WTC11 (cell line): Measurements from ENCODE around the gene MACROH2A2. TPM values are rescaled to one million over a fixed set of nuclear protein-coding genes. Genes with fewer than 3 reads are reported as not detected.

Experiments
- ATAC-seq: fragments of 200-7000 bp; cut with Tn5 transposase; 2 replicates; pipeline ENCODE4 v1.10.0; 2021; ENCODE audit warnings: mild to moderate bottlenecking, moderate library complexity
- CTCF ChIA-PET: fragments of 300-600 bp; sonication (Branson Sonifier 250); formaldehyde crosslinking; loops from one replicate; lab custom pipeline; 2021; ENCODE audit warnings: antibody characterized with exemption; lab: Charles Lee
- POLR2A ChIA-PET: fragments of 350-600 bp; sonication (Branson Sonifier 250); formaldehyde crosslinking; loops from one replicate; lab custom pipeline; 2021; ENCODE audit warnings: antibody characterized with exemption; lab: Charles Lee
- DNase-seq: peaks from one replicate; pipeline ENCODE4 v3.0.0; 2021; ENCODE audit warnings: low spot score
- H3K27ac Mint-ChIP-seq: 2 replicates; pipeline ENCODE4 v1.8.0; 2021; ENCODE audit warnings: mixed read lengths
- H3K27me3 Mint-ChIP-seq: 2 replicates; pipeline ENCODE4 v1.8.0; 2021; ENCODE audit warnings: low read depth, mild to moderate bottlenecking, moderate library complexity, mixed read lengths
- H3K36me3 Mint-ChIP-seq: 2 replicates; pipeline ENCODE4 v1.8.0; 2021; ENCODE audit warnings: mixed read lengths
- H3K4me1 Mint-ChIP-seq: 2 replicates; pipeline ENCODE4 v1.8.0; 2022; ENCODE audit warnings: mixed read lengths
- H3K4me3 Mint-ChIP-seq: 2 replicates; pipeline ENCODE4 v1.8.0; 2021; ENCODE audit warnings: mild to moderate bottlenecking, moderate library complexity, mixed read lengths
- H3K9me3 Mint-ChIP-seq: 2 replicates; pipeline ENCODE4 v1.8.0; 2021; ENCODE audit warnings: mixed read lengths
- AFF4 ChIP-seq: sonication (generic); formaldehyde crosslinking; IDR thresholded peaks from 2 replicates; pipeline ENCODE4 v1.8.1; 2023; ENCODE audit warnings: mild to moderate bottlenecking, missing genetic modification reagents, borderline replicate concordance
- ATF3 ChIP-seq: sonication (generic); formaldehyde crosslinking; conservative IDR thresholded peaks from 2 replicates; pipeline ENCODE4 v1.8.1; 2022; ENCODE audit warnings: mild to moderate bottlenecking, missing genetic modification reagents
- CREM ChIP-seq: sonication (generic); formaldehyde crosslinking; IDR thresholded peaks from 2 replicates; pipeline ENCODE4 v1.8.1; 2022; ENCODE audit warnings: mild to moderate bottlenecking, missing genetic modification reagents, moderate library complexity
- E2F4 ChIP-seq: sonication (generic); formaldehyde crosslinking; IDR thresholded peaks from 2 replicates; pipeline ENCODE4 v1.8.1; 2022; ENCODE audit warnings: low read depth, mild to moderate bottlenecking, moderate library complexity, missing genetic modification reagents, borderline replicate concordance
- FOXJ3 ChIP-seq: sonication (generic); formaldehyde crosslinking; IDR thresholded peaks from 2 replicates; pipeline ENCODE4 v1.9.0; 2021; ENCODE audit warnings: missing genetic modification reagents, mild to moderate bottlenecking, borderline replicate concordance
- FOXP4 ChIP-seq: sonication (generic); formaldehyde crosslinking; IDR thresholded peaks from 2 replicates; pipeline ENCODE4 v1.8.0; 2022; ENCODE audit warnings: mild to moderate bottlenecking, missing genetic modification reagents
- GABPB1 ChIP-seq: sonication (generic); formaldehyde crosslinking; IDR thresholded peaks from 2 replicates; pipeline ENCODE4 v1.8.1; 2023; ENCODE audit warnings: mild to moderate bottlenecking, missing genetic modification reagents
- JAZF1 ChIP-seq: fragments of 250-450 bp; sonication (Bioruptor Pico); IDR thresholded peaks from 2 replicates; pipeline ENCODE4 v1.9.0; 2021; ENCODE audit warnings: moderate library complexity, mild to moderate bottlenecking, inconsistent platforms
- MLX ChIP-seq: sonication (generic); formaldehyde crosslinking; IDR thresholded peaks from 2 replicates; pipeline ENCODE4 v1.8.1; 2023; ENCODE audit warnings: mild to moderate bottlenecking, missing genetic modification reagents, moderate library complexity
- MXD4 ChIP-seq: fragments of 250-450 bp; sonication (Bioruptor Pico); IDR thresholded peaks from 2 replicates; pipeline ENCODE4 v1.8.0; 2021; ENCODE audit warnings: mild to moderate bottlenecking, moderate library complexity, borderline replicate concordance
- SMAD4 ChIP-seq: sonication (generic); formaldehyde crosslinking; IDR thresholded peaks from 2 replicates; pipeline ENCODE4 v1.8.0; 2022; ENCODE audit warnings: mild to moderate bottlenecking, missing genetic modification reagents
- SP1 ChIP-seq: sonication (generic); formaldehyde crosslinking; conservative IDR thresholded peaks from 2 replicates; pipeline ENCODE4 v1.8.1; 2022; ENCODE audit warnings: missing genetic modification reagents
- TCF7 ChIP-seq: sonication (generic); formaldehyde crosslinking; IDR thresholded peaks from 2 replicates; pipeline ENCODE4 v1.8.0; 2022; ENCODE audit warnings: mild to moderate bottlenecking, low read depth, missing genetic modification reagents, moderate library complexity
- ZBTB21 ChIP-seq: sonication (generic); formaldehyde crosslinking; IDR thresholded peaks from 2 replicates; pipeline ENCODE4 v1.8.1; 2023; ENCODE audit warnings: mild to moderate bottlenecking, missing genetic modification reagents, borderline replicate concordance
- ZNF219 ChIP-seq: sonication (generic); formaldehyde crosslinking; IDR thresholded peaks from 2 replicates; pipeline ENCODE4 v1.8.0; 2023; ENCODE audit warnings: missing genetic modification reagents, mild to moderate bottlenecking, borderline replicate concordance
- ZNF232 ChIP-seq: sonication (generic); formaldehyde crosslinking; IDR thresholded peaks from 2 replicates; pipeline ENCODE4 v1.8.0; 2022; ENCODE audit warnings: mild to moderate bottlenecking, missing genetic modification reagents
- ZNF263 ChIP-seq: sonication (generic); formaldehyde crosslinking; IDR thresholded peaks from 2 replicates; pipeline ENCODE4 v1.8.1; 2022; ENCODE audit warnings: low read depth, mild to moderate bottlenecking, moderate library complexity, missing genetic modification reagents
- ZNF317 ChIP-seq: sonication (generic); formaldehyde crosslinking; IDR thresholded peaks from 2 replicates; pipeline ENCODE4 v1.8.1; 2023; ENCODE audit warnings: low read depth, mild to moderate bottlenecking, moderate library complexity, missing genetic modification reagents, borderline replicate concordance
- ZNF425 ChIP-seq: fragments of 250-450 bp; sonication (Bioruptor Pico); conservative IDR thresholded peaks from 2 replicates; pipeline ENCODE4 v1.9.0; 2021; ENCODE audit warnings: mild to moderate bottlenecking
- ZNF512 ChIP-seq: sonication (generic); formaldehyde crosslinking; IDR thresholded peaks from 2 replicates; pipeline ENCODE4 v1.8.1; 2022; ENCODE audit warnings: missing genetic modification reagents, borderline replicate concordance
- total RNA-seq: library from RNA; stranded (reverse); gene quantifications from 3 replicates; pipeline ENCODE4 v1.2.3, GENCODE V29; 2021

The MACROH2A2 gene
- total RNA-seq, 1 experiment from 2014 or later: 35.4 TPM

GRCh38 chr10:70118196-70118595, 65.5 kb downstream of the MACROH2A2 start:
- no peak for TF ChIP-seq TCF7 (CRISPR knock-in tag)
- no peak for TF ChIP-seq ZNF317 (CRISPR knock-in tag)
- no peak for TF ChIP-seq CREM (CRISPR knock-in tag)
- no peak for TF ChIP-seq GABPB1 (CRISPR knock-in tag)
- no peak for TF ChIP-seq AFF4 (CRISPR knock-in tag)
- no peak for TF ChIP-seq MXD4 (CRISPR knock-in tag)
- TF ChIP-seq MLX (CRISPR knock-in tag): no peak
- no peak for TF ChIP-seq JAZF1 (CRISPR knock-in tag)
- no peak for TF ChIP-seq FOXJ3 (CRISPR knock-in tag)
- TF ChIP-seq ZNF219 (CRISPR knock-in tag): no peak
- no peak for TF ChIP-seq ZNF263 (CRISPR knock-in tag)
- no peak for TF ChIP-seq ZNF232 (CRISPR knock-in tag)
- TF ChIP-seq SP1 (CRISPR knock-in tag): no peak
- no peak for TF ChIP-seq FOXP4
- TF ChIP-seq ATF3 (CRISPR knock-in tag): no peak
- TF ChIP-seq ZNF512 (CRISPR knock-in tag): no peak
- TF ChIP-seq ZNF425: no peak
- no peak for TF ChIP-seq E2F4 (CRISPR knock-in tag)
- no peak for TF ChIP-seq ZBTB21 (CRISPR knock-in tag)
- no peak for TF ChIP-seq SMAD4 (CRISPR knock-in tag)
- Mint-ChIP-seq H3K27ac (no peak overlapping the region), H3K4me3 (no peak overlapping the region), H3K4me1 (peaks cover 10% of the 10 kb centered on the region; the same call in 1 of the 2 replicates), H3K27me3 (no peaks in the 10 kb centered on the region), H3K9me3 (no peaks in the 10 kb centered on the region), H3K36me3 (no peaks in the 10 kb centered on the region)
- ChIA-PET CTCF (interaction anchor here (1.1 to 5.5 kb wide), 3 partner anchors 11 to 160 kb away, joined by 4 to 79 read pairs (median 4); partner anchors contain the start of gene TYSND1), POLR2A (no interaction called here)
- no peak for ATAC-seq
- DNase-seq: no peak
